HG03558 (cell line): ENCODE results near the gene GLT6D1.
"Not testable (repeated sequence)": the region's sequence is repeated elsewhere in the genome, so short reads cannot be mapped to it uniquely, and the experiment has no call there.

Experiments used
- ATAC-seq: cut with Tn5 transposase; IDR thresholded peaks from one replicate; pipeline ENCODE4 v1.9.1; 2021; ENCODE audit warnings: moderate number of reproducible peaks; ENCODE audit not compliant: unreplicated experiment; ENCODE audit errors: extremely low read depth

Gene GLT6D1

GRCh38 chr9:135665795-135666189 lies 26.5 kb upstream of the GLT6D1 start:
- no peak for ATAC-seq

- no peak for ATAC-seq
Measured at GRCh38 chr9:135664801-135665794, 25.8 kb upstream of the GLT6D1 start.

GRCh38 chr9:135664266-135664665 lies 24.9 kb upstream of the GLT6D1 start:
- ATAC-seq, result no peak

GRCh38 chr9:135663857-135664256 lies 24.5 kb upstream of the GLT6D1 start:
- no peak for ATAC-seq

- no peak for ATAC-seq
Measured at GRCh38 chr9:135663451-135663770, 24.1 kb upstream of the GLT6D1 start.

- no peak for ATAC-seq
Measured at GRCh38 chr9:135662758-135663450, 23.6 kb upstream of the GLT6D1 start, which contains the start of gene LCN9. Gene LCN9, plus strand, starts transcription at chr9:135663309. Its CDS starts 13 bp downstream, at chr9:135663322.

GRCh38 chr9:135661816-135662560 lies 22.6 kb upstream of the GLT6D1 start:
- ATAC-seq, result no peak

- ATAC-seq, result no peak
Measured at GRCh38 chr9:135660407-135660806, 21.1 kb upstream of the GLT6D1 start.

- ATAC-seq, result no peak
Measured at GRCh38 chr9:135659252-135659651, 19.9 kb upstream of the GLT6D1 start.

- no peak for ATAC-seq
Measured at GRCh38 chr9:135657416-135657815, 18.1 kb upstream of the GLT6D1 start.

- no peak for ATAC-seq
Measured at GRCh38 chr9:135655317-135655716, 16.0 kb upstream of the GLT6D1 start.

- ATAC-seq, result no peak
Measured at GRCh38 chr9:135650408-135650807, 11.1 kb upstream of the GLT6D1 start.

GRCh38 chr9:135649508-135649907 lies 10.2 kb upstream of the GLT6D1 start:
- no peak for ATAC-seq

- ATAC-seq, result no peak
Measured at GRCh38 chr9:135648494-135649410, 9.4 kb upstream of the GLT6D1 start.

GRCh38 chr9:135647884-135648283 lies 8.5 kb upstream of the GLT6D1 start:
- ATAC-seq, result no peak

GRCh38 chr9:135644631-135645218 lies 5.4 kb upstream of the GLT6D1 start:
- ATAC-seq, result no peak

GRCh38 chr9:135641745-135642144 lies 2.4 kb upstream of the GLT6D1 start:
- no peak for ATAC-seq

GRCh38 chr9:135641047-135641446 lies 1.7 kb upstream of the GLT6D1 start:
- ATAC-seq, result no peak

GRCh38 chr9:135636930-135637530 lies 2.3 kb downstream of the GLT6D1 start:
- not testable (repeated sequence) for ATAC-seq
